Measurements from ENCODE around the gene PRKCH.

PRKCH gene

GRCh38 chr14:61596990-61597389 lies 275.6 kb downstream of the PRKCH start:
- H3K36me3 ChIP-seq (ENCODE audit: control insufficient read depth in 1 of 2, insufficient read depth in 2 of 2, low read length in 2 of 2) = no peaks in the 10 kb centered on the region
- no peak overlapping the region for H3K4me3 ChIP-seq (ENCODE audit: low read depth in 1 of 2, low read length in 2 of 2)
- H3K4me1 ChIP-seq (ENCODE audit: control insufficient read depth in 1 of 2, insufficient read depth in 2 of 2, low read length in 2 of 2) = no peaks in the 10 kb centered on the region
- H3K27ac ChIP-seq (ENCODE audit: low read length) = no peak overlapping the region
- no peaks in the 10 kb centered on the region for H3K27me3 ChIP-seq (ENCODE audit: low read depth, low read length)
- H3K9me3 ChIP-seq (ENCODE audit: control insufficient read depth in 1 of 2, low read length in 2 of 2) = no peaks in the 10 kb centered on the region

- H3K9me3 ChIP-seq (ENCODE audit: control insufficient read depth in 1 of 2, low read length in 2 of 2) = no peaks in the 10 kb centered on the region
- no peak overlapping the region for H3K27ac ChIP-seq (ENCODE audit: low read length)
- no peaks in the 10 kb centered on the region for H3K27me3 ChIP-seq (ENCODE audit: low read depth, low read length)
- H3K36me3 ChIP-seq (ENCODE audit: control insufficient read depth in 1 of 2, insufficient read depth in 2 of 2, low read length in 2 of 2) = no peaks in the 10 kb centered on the region
- H3K4me1 ChIP-seq (ENCODE audit: control insufficient read depth in 1 of 2, insufficient read depth in 2 of 2, low read length in 2 of 2) = no peaks in the 10 kb centered on the region
- H3K4me3 ChIP-seq (ENCODE audit: low read depth in 1 of 2, low read length in 2 of 2) = no peak overlapping the region
These were observed 277.6 kb downstream of the PRKCH start for GRCh38 chr14:61598980-61599379.

- Histone ChIP-seq H3K27me3 (ENCODE audit: low read depth, low read length) (no peaks in the 10 kb centered on the region), H3K4me3 (ENCODE audit: low read depth in 1 of 2, low read length in 2 of 2) (no peak overlapping the region), H3K36me3 (ENCODE audit: control insufficient read depth in 1 of 2, insufficient read depth in 2 of 2, low read length in 2 of 2) (no peaks in the 10 kb centered on the region), H3K9me3 (ENCODE audit: control insufficient read depth in 1 of 2, low read length in 2 of 2) (no peaks in the 10 kb centered on the region), H3K27ac (ENCODE audit: low read length) (no peak overlapping the region), H3K4me1 (ENCODE audit: control insufficient read depth in 1 of 2, insufficient read depth in 2 of 2, low read length in 2 of 2) (no peaks in the 10 kb centered on the region)
These were observed 278.6 kb downstream of the PRKCH start for GRCh38 chr14:61599942-61600341.

Measured in muscle layer of duodenum (tissue), 2 donors.